ENCODE results near the gene TDRD15.
"Not testable (repeated sequence)": the region's sequence is repeated elsewhere in the genome, so short reads cannot be mapped to it uniquely, and the experiment has no call there.

TDRD15 gene

DNA sequence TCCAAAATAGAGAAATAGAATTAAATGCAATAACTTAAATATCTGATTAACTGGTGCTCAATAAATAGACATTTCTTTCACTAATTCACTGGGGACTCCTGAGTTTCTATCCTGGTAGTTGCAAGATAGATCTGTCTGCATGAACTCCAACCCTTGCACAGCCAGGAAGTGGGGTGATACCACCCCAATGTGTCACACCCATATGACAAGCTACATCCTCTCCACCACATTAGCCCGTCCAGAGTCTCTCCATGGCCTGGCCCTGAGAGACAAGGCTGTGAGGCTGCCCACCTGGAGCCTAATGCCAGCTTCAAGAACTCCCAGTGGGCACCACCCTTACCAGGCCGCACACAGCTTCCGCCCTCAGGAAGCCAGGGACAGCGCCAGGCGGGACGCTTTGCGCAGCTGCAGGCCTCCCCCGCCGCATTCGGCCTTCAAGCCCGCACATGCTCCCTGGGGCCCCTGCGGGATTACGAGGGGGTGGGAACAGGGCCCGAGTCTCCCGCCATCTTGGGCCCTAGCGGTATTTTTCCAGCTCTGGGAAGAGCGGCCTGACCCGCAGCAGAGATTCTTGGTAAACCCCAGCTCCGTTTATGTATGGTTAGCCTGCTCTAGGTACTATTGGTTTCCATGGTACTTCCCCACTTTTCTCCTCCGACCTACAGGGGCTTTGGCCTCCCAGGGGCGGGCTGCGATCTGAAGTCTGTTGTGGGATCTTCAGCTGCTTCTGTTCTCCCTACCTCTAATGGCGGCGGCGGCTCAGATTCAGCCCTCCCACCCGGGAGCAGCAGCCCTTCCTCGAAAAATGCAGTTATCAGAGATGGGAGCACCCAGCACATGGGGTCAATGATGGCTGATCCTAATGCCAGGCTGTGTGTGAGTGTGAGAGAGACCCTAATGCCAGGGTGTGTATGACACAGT, at the start of gene TDRD15:
Gene TDRD15 (plus strand): TSS at position 496 of the 921 bp plus-strand sequence. CDS start 13,500 bp downstream, outside the sequence.
- no peak for DNase-seq

- DNase-seq, result no peak
Observed at GRCh38 chr2:21078296-21078695, 45.5 kb upstream of the TDRD15 start.

- no peak for DNase-seq
Observed at GRCh38 chr2:21083482-21083881, 40.3 kb upstream of the TDRD15 start.

DNA sequence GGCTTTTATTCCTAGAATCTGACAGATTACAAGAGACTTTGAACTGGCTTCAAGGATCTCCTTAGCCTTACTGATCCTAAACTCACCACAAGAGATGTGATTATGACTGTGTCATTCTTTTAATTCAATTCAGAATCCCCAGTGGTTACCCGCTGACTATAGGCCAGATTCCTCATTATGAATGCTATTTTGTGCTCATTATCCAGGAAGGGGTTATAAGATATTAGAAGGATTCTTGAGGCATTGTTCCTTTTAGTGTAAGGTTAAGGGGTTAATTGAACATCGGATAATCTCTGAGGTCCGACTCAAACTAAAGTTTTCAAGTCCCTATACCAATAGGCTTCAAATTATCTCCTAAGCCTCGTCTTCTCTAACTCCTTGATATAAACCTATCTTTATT, 39.4 kb upstream of the TDRD15 start:
- DNase-seq, result no peak

DNA sequence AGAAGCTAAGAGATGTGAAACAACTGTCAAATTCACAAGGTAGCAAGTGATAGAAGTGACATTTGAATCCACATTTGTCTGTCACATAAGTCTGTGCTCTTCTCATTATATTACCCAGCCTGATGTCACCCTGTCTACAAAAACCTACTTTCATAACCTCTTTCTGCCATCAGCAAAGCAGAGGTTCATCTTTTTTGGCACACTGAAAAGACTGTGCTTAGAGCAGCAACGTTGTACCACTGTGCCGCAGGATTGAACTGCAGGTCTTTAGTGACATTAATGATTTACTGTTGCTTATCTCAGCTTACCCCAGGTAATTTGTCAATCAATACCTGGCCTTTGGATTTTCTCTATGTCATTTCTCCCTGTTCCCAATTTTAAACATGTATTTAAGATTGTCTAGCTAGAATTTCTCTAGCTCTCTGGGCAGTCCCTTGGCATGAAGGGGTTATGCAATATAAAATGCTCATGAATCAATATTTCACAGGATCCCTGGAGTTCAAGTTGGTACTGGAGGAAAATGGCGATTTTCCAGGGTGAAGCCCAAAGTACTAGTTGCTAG, 31.4 kb upstream of the TDRD15 start:
- no peak for DNase-seq

GRCh38 chr2:21095178-21095577, 28.6 kb upstream of the TDRD15 start:
- DNase-seq, result no peak

- no peak for DNase-seq
Observed at GRCh38 chr2:21095714-21096113, 28.1 kb upstream of the TDRD15 start.

DNA sequence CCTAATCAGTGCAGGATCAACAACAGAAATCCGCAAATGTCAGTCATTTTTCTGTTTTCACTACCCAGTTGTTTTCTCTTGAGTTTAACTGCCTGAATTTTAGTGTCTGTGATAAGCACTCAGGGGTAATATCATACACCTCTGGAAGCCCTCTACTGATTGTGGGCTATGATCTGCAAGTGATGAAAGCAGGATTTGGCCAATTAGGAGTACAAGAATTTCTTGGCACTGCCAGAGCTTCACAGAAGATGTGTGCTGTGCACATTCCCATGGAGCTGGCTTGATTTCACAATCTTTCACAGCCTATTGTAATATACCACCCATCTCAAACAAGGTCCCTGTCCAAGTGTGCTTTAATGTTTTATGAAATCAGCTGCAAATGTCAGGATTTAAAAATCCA, 27.3 kb upstream of the TDRD15 start:
- no peak for DNase-seq

DNA sequence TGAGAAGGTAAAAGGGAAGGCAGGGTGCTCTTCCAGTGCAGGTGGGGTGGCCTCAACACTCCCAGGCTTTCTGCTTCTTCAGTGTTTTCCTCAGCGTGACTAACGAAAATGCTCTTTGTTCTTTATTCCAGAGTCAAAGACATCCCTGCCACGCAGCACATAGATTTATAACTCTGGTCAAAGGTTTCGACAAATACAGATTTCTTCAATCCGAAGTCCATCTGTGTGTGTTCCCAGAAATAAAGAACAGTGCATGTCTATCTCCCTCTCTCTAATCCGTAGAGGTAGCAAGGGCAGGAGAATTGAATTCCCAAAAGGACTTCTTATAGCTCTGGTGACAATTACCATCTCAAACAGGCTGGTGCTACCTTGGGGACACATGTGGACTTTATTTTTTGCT, 26.4 kb upstream of the TDRD15 start:
- no peak for DNase-seq

DNA sequence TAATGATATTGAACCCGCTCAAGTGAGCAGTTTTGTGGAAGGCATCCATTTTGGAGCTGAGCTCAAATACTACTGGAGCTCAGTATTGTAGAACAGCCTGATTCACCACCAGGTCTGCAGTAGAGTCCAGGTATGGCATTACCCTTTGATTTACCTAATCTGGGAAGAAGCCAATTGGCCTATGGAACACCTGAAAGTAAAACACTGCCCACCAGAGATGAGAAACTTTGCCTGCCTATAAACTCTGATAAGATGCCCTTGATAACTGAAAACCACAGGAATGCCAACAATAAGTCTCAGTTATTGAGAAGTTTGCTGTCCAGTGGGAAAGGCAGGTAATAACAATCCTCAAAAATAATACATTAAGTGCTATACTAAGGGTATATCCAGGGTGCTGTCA, 25.5 kb upstream of the TDRD15 start:
- DNase-seq, result no peak

DNA sequence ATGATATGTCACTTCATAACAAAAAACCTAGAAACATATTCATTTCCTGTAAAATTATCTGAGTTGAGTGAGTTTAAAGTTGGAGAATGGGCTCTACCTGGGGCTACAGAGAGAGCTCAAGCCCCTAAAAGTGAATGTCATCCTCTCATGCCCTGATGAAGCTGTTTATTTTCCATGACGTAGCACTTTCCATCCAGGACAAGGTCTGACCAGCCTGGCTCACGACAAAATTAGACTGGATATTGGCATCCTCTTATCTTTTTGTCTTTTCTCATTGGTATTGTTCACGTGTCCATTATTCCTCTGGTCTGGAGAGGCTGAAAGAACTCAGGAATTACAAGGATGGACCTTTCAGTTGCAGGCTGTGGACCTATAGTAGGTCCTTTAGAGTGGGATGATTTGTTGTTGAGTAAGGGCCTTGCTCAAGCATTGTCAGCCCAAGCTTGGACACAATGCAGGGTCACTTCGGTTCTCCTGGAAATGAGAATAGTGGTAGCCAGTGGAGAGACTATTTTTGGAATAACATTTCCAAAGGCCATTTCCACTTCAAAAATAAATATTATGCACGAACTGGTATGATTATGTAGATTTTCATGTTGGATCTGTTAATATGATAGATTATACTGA, 24.4 kb upstream of the TDRD15 start:
- DNase-seq, result no peak

DNA sequence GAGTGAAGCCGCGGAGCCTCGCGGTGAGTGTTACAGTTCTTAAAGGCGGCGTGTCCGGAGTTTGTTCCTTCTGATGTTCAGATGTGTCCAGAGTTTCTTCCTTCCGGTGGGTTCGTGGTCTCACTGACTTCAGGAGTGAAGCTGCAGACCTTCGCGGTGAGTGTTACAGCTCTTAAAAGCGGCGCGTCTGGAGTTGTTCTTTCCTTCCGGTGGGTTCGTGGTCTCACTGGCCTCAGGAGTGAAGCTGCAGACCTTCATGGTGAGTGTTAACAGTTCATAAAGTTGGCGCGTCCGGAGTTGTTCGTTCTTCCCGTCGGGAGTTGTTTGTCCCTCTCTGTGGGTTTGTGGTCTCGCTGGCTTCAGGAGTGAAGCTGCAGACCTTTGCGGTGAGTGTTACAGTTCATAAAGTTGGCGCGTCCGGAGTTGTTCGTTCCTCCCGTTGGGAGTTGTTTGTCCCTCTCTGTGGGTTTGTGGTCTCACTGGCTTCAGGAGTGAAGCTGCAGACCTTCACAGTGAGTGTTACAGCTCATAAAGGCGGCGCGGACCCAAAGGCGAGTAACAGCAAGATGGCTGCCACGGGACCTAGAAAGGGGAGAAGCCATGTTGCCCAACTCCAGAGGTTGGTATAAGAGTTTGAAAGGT, 22.1 kb upstream of the TDRD15 start:
- not testable (repeated sequence) for DNase-seq

GRCh38 chr2:21102356-21102755, 21.4 kb upstream of the TDRD15 start:
- no peak for DNase-seq

- peak in 2 of 3 experiments; percentile 23 to 72 for DNase-seq
Observed at GRCh38 chr2:21103274-21103891, 20.4 kb upstream of the TDRD15 start.

DNA sequence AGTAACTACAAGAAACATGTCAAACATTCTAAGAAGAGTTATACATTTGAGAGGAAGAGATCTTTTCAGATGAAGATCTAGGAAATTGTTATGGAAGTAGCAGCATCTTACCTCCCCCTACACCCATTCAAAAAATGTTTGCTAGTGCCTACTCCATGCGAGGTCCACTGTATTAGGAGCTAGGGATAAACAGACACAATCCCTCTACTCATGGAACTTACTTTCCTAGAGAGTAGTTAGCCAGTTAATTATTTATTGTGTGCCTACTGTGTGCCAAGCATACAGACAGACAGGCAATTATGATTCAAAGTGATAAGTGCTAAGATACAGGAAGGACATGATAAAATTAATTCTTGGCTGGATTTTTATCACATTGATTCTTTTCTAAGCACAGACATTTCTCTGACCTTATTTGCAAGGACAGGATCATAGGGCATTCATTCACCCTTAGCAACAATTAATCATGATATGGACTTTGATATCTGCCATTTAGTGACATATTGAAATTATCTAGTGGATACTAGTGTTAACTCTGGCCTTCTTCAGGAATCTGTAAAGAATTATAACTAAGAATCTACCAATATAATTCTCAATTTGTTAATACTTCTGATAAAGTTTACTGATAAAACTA, 19.6 kb upstream of the TDRD15 start:
- no peak for DNase-seq

- DNase-seq, result no peak
Observed at GRCh38 chr2:21111012-21111411, 12.8 kb upstream of the TDRD15 start.

- DNase-seq, result no peak
Observed at GRCh38 chr2:21117688-21118087, 6.1 kb upstream of the TDRD15 start.

DNA sequence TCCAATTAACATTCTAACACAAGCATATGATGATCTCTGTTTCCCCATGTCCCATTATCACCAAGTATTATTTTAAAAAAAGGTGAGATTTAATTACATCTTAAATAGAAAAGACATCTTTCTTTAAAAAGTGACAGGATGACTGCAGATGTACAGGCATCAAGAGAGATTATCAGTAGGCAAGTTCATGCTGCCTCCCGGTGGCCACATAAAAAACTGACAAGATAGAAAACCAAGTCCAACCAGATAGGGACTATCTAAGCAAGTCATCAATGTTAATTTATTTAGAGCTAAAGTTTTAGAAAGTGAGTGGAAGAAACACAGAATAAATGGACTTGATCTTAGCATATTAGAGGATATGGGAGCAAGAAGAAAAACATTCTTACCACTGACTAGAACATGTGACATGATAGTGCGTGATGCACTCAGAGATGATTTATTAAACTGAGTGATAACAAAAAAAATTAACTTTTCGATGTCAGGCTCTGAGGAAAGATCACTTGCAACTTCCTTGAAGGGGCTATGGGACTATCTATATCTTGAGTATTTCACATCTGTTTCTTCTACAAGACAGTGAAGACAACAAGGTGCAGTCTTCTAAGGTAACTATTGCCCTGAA, 5.4 kb upstream of the TDRD15 start:
- peak; percentile 7 to 49 (median 13) for DNase-seq

DNA sequence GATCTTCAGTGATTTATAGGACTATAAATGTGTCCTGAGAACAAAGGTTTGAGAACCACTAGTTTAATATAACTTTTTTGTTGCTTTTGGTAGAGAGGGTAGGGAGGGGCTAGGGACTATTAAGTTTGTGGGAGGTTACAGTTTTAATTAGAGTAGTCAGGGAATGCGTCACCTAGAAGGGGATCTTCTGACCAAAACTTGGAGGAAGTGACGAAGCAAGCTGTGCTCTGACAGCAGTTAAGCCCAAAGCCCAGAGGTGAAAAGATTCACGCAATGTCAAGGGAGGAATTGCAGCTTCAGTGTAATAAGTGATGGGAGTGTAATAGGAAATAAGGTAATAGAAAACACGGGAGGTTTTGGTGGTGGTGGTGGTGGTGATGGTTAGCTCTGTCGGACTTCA, 8.1 kb downstream of the TDRD15 start:
- DNase-seq, result no peak

DNA sequence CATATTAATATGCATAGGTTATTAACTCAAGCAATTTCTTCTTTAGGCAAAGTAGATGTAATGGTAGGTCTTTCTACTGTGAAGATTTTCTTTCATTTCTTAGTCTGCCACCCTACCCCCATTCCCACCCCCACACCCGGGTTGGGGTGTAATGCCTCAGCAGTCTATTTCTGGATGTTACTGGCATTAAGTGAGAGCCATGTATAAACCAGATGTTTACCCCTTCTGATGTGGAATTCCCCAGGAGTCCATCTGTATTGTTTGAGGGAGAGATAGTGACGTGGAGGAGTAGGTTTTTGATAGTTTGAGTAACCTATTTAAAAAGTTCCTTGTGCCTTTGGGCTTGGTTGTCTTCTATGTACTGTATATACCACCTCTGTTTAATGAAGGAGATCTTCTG, 11.8 kb downstream of the TDRD15 start:
- no peak for DNase-seq

DNA sequence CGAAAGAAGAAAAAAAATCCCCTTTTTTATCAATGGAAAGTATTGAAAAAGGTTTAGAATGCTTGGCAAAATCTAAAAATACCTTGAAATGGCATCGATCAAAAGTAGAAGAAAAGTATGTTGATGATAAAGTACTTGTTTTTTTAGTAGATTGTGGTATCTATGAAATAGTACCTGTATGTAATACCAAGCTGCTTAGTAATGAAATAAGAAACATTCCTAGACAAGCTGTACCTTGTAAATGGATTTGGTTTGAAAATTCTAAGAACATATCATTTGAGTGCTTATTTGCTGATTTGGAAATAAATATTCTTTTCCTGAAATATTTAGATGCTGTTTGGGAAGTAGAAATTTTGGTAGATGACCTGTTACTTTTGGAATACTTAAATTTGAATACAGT, 18.4 kb downstream of the TDRD15 start:
- DNase-seq, result no peak

GRCh38 chr2:21146638-21147037, 22.9 kb downstream of the TDRD15 start:
- DNase-seq, result no peak

Measured in NCI-H1417 (cell line).